Effector memory CD4-positive, alpha-beta T cell (primary cell): Measurements from ENCODE around the gene PIP4K2A.

Experiments used
- DNase-seq, 3 donors: peaks; one replicate each; pipeline ENCODE4 v3.0.0-alpha.2; 2020
- H3K27ac ChIP-seq: 2 replicates; pipeline ENCODE4 v1.7.0; 2013; ENCODE audit warnings: mild to moderate bottlenecking, low read length, moderate library complexity; ENCODE audit not compliant: insufficient read depth, poor library complexity, severe bottlenecking
- H3K27me3 ChIP-seq: replicated peaks from 2 replicates; pipeline ENCODE4 v1.7.0; 2013; ENCODE audit warnings: mild to moderate bottlenecking, low read length; ENCODE audit not compliant: insufficient read depth, control insufficient read depth, poor library complexity, severe bottlenecking
- H3K36me3 ChIP-seq: 2 replicates; pipeline ENCODE4 v1.7.0; 2013; ENCODE audit warnings: mild to moderate bottlenecking, low read length, moderate library complexity; ENCODE audit not compliant: control insufficient read depth, insufficient read depth
- H3K4me1 ChIP-seq: 2 replicates; pipeline ENCODE4 v1.7.0; 2013; ENCODE audit warnings: low read length, mild to moderate bottlenecking; ENCODE audit not compliant: control insufficient read depth, insufficient read depth, poor library complexity, severe bottlenecking
- H3K4me3 ChIP-seq: 2 replicates; pipeline ENCODE4 v1.7.0; 2013; ENCODE audit warnings: low read length, low read depth, mild to moderate bottlenecking; ENCODE audit not compliant: insufficient read depth, poor library complexity, severe bottlenecking
- H3K9me3 ChIP-seq: 2 replicates; pipeline ENCODE4 v1.7.0; 2013; ENCODE audit warnings: mild to moderate bottlenecking, low read length, moderate library complexity; ENCODE audit not compliant: control insufficient read depth

PIP4K2A gene

GRCh38 chr10:22611425-22612115 is 102.8 kb downstream of the PIP4K2A start:
- Histone ChIP-seq H3K4me3 (peak overlapping the region; percentile 34), H3K36me3 (peaks cover 12% of the 10 kb centered on the region), H3K4me1 (peaks cover 77% of the 10 kb centered on the region), H3K27ac (peak overlapping the region; percentile 82), H3K9me3 (no peaks in the 10 kb centered on the region), H3K27me3 (no peaks in the 10 kb centered on the region)
- peak; percentile 53 to 70 (median 64) for DNase-seq

DNA sequence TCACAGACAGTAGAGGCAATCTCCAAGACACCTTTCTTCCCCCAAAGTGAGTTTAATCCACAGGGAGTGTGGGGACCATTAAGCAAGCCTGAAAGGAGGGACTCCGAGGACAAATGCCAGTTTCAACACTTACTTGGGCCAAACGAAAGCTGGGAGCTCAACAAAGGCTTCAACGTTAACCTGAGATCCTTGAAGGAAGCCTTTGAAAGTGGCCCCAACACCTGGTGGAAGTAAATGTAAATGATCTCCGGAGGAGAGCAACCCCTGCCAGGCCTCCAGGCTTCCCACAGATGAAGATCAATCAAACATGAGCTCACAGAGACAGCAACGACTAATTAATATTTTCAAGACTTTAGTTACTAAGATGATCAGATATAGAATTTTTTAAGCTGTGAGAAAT is 103.8 kb downstream of the PIP4K2A start:
- no peaks in the 10 kb centered on the region for H3K9me3 ChIP-seq
- DNase-seq: no peak
- H3K36me3 ChIP-seq: peaks cover 12% of the 10 kb centered on the region
- H3K27me3 ChIP-seq: no peaks in the 10 kb centered on the region
- peak overlapping the region; percentile 28 for H3K4me3 ChIP-seq
- peak overlapping the region; percentile 82 for H3K27ac ChIP-seq
- H3K4me1 ChIP-seq: peaks cover 77% of the 10 kb centered on the region

- Histone ChIP-seq H3K4me1 (peaks cover 77% of the 10 kb centered on the region), H3K9me3 (no peaks in the 10 kb centered on the region), H3K36me3 (peaks cover 12% of the 10 kb centered on the region), H3K27ac (peak overlapping the region; percentile 82), H3K4me3 (no peak overlapping the region), H3K27me3 (no peaks in the 10 kb centered on the region)
- no peak for DNase-seq
Measured at GRCh38 chr10:22609719-22610465, 104.5 kb downstream of the PIP4K2A start.

GRCh38 chr10:22609251-22609650 is 105.1 kb downstream of the PIP4K2A start:
- H3K4me3 ChIP-seq: no peak overlapping the region
- peak overlapping the region; percentile 82 for H3K27ac ChIP-seq
- no peaks in the 10 kb centered on the region for H3K9me3 ChIP-seq
- H3K27me3 ChIP-seq: no peaks in the 10 kb centered on the region
- H3K4me1 ChIP-seq: peaks cover 77% of the 10 kb centered on the region
- DNase-seq: no peak
- H3K36me3 ChIP-seq: peaks cover 12% of the 10 kb centered on the region

- H3K4me3 ChIP-seq: no peak overlapping the region
- DNase-seq: no peak
- H3K4me1 ChIP-seq: peaks cover 61% of the 10 kb centered on the region
- peak overlapping the region; percentile 24 for H3K27ac ChIP-seq
- no peaks in the 10 kb centered on the region for H3K9me3 ChIP-seq
- peaks cover 12% of the 10 kb centered on the region for H3K36me3 ChIP-seq
- H3K27me3 ChIP-seq: no peaks in the 10 kb centered on the region
Measured at GRCh38 chr10:22607261-22607660, 107.1 kb downstream of the PIP4K2A start.

DNA sequence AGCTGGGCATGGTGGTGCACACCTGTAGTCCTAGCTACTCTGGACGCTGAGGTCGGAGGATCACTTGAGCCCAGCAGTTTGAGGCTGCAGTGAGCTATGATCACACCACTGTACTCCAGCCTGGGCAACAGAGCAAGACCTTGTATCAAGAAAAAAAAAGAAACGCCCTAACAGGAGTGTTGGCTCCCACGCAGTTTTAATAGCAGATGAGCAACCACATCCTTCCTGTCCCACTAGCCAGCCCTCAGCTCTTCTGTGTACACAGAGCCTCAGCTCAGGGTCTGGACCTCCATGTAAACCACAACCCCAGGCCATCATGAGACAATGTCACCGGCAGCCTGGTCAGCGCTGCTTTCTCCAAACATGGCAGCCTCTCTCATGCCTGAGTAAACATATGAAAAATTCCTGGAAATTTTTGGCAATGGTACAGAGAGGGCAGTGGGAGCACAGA is 108.2 kb downstream of the PIP4K2A start:
- Histone ChIP-seq H3K27me3 (no peaks in the 10 kb centered on the region), H3K27ac (peak overlapping the region; percentile 59), H3K4me1 (peaks cover 65% of the 10 kb centered on the region), H3K4me3 (peak overlapping the region; percentile 15), H3K36me3 (peaks cover 12% of the 10 kb centered on the region), H3K9me3 (no peaks in the 10 kb centered on the region)
- DNase-seq: peak in 2 of 3 donors; percentile 20 to 38

- no peak for DNase-seq
- H3K27me3 ChIP-seq: no peaks in the 10 kb centered on the region
- H3K4me1 ChIP-seq: peaks cover 65% of the 10 kb centered on the region
- no peaks in the 10 kb centered on the region for H3K9me3 ChIP-seq
- H3K4me3 ChIP-seq: no peak overlapping the region
- peaks cover 12% of the 10 kb centered on the region for H3K36me3 ChIP-seq
- peak overlapping the region; percentile 59 for H3K27ac ChIP-seq
Measured at GRCh38 chr10:22605168-22605567, 109.2 kb downstream of the PIP4K2A start.

- Histone ChIP-seq H3K4me1 (peaks cover 65% of the 10 kb centered on the region), H3K27ac (peak overlapping the region; percentile 59), H3K9me3 (no peaks in the 10 kb centered on the region), H3K27me3 (no peaks in the 10 kb centered on the region), H3K4me3 (no peak overlapping the region), H3K36me3 (peaks cover 12% of the 10 kb centered on the region)
- no peak for DNase-seq
Measured at GRCh38 chr10:22604344-22605126, 109.8 kb downstream of the PIP4K2A start.

DNA sequence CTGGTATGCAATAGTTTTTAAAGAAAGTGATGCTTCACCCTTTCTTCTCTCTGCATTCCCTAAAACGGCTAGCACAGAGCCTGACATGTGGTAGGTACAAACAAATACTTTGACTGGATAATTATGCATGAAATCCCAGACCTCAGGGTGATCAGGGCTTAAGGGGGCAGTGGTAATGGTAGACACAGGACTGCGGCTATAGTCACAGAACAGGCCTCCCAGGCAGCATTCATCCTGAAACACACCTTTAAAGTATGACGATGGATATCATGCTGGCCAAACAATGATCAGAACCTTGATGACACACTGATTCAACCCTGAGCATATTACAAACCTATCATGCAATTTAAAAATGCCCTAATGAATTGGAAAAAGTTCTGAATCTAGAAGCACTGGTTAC is 110.8 kb downstream of the PIP4K2A start:
- Histone ChIP-seq H3K4me1 (peaks cover 66% of the 10 kb centered on the region), H3K27ac (no peak overlapping the region), H3K9me3 (no peaks in the 10 kb centered on the region), H3K4me3 (no peak overlapping the region), H3K36me3 (peaks cover 3% of the 10 kb centered on the region), H3K27me3 (no peaks in the 10 kb centered on the region)
- DNase-seq: no peak
